Stimulated activated CD4-positive, alpha-beta T cell treated with anti-CD3 and anti-CD28 coated beads, TNF-alpha, amount 100 ng/mL, for 1 hour (primary cell): Measurements from ENCODE around the gene TLL1.

Experiments used
- DNase-seq, 3 donors: peaks; one replicate each; pipeline ENCODE4 v3.0.0-alpha.2; 2020; ENCODE audit warnings: low read depth in 3 of 3, low spot score in 1 of 3

The TLL1 gene

GRCh38 chr4:165879641-165880040, 6.6 kb downstream of the TLL1 start:
- DNase-seq, result no peak

GRCh38 chr4:165894159-165894558, 21.1 kb downstream of the TLL1 start:
- DNase-seq, result no peak

GRCh38 chr4:165905405-165906027, 32.5 kb downstream of the TLL1 start:
- no peak for DNase-seq

GRCh38 chr4:165906272-165906671, 33.2 kb downstream of the TLL1 start:
- no peak for DNase-seq

GRCh38 chr4:165909947-165910346, 36.9 kb downstream of the TLL1 start:
- no peak for DNase-seq

- DNase-seq, result no peak
These were observed 42.2 kb downstream of the TLL1 start for GRCh38 chr4:165915215-165915614.

GRCh38 chr4:165921546-165921945, 48.5 kb downstream of the TLL1 start:
- no peak for DNase-seq

- no peak for DNase-seq
These were observed 49.7 kb downstream of the TLL1 start for GRCh38 chr4:165922747-165923146.

GRCh38 chr4:165926307-165926706, 53.3 kb downstream of the TLL1 start:
- no peak for DNase-seq

GRCh38 chr4:165927366-165927765, 54.3 kb downstream of the TLL1 start:
- no peak for DNase-seq

- no peak for DNase-seq
These were observed 54.8 kb downstream of the TLL1 start for GRCh38 chr4:165927815-165928214.

GRCh38 chr4:165928601-165929000, 55.6 kb downstream of the TLL1 start:
- DNase-seq, result no peak

- DNase-seq, result no peak
These were observed 56.6 kb downstream of the TLL1 start for GRCh38 chr4:165929662-165930061.

GRCh38 chr4:165931741-165932140, 58.7 kb downstream of the TLL1 start:
- no peak for DNase-seq

GRCh38 chr4:165944900-165945299, 71.9 kb downstream of the TLL1 start:
- DNase-seq, result no peak

GRCh38 chr4:165945991-165946390, 73.0 kb downstream of the TLL1 start:
- DNase-seq, result no peak

GRCh38 chr4:165947019-165947418, 74.0 kb downstream of the TLL1 start:
- no peak for DNase-seq

- DNase-seq, result no peak
These were observed 80.1 kb downstream of the TLL1 start for GRCh38 chr4:165953181-165953580.

- DNase-seq, result no peak
These were observed 90.6 kb downstream of the TLL1 start for GRCh38 chr4:165963621-165964020.

GRCh38 chr4:165964591-165964990, 91.6 kb downstream of the TLL1 start:
- no peak for DNase-seq

- DNase-seq, result no peak
These were observed 92.5 kb downstream of the TLL1 start for GRCh38 chr4:165965503-165965902.

- DNase-seq, result no peak
These were observed 93.8 kb downstream of the TLL1 start for GRCh38 chr4:165966833-165967232.

GRCh38 chr4:165967486-165967885, 94.4 kb downstream of the TLL1 start:
- no peak for DNase-seq
